Stimulated activated CD4-positive, alpha-beta T cell treated with anti-CD3 and anti-CD28 coated beads, Interleukin-12 subunit alpha, Interleukin-12 subunit beta, amount 100 ng/mL, for 24 hours (primary cell): ENCODE results near the gene MAVS.
"Not testable (repeated sequence)": the region's sequence is repeated elsewhere in the genome, so short reads cannot be mapped to it uniquely, and the experiment has no call there.

Experiments used
- DNase-seq, 2 experiments: peaks; one replicate each; pipeline ENCODE4 v3.0.0-alpha.2; 2020; ENCODE audit warnings: low read depth in 2 of 2

Gene MAVS

GRCh38 chr20:3885715-3886114 lies 39.1 kb downstream of the MAVS start:
- no peak for DNase-seq

DNA sequence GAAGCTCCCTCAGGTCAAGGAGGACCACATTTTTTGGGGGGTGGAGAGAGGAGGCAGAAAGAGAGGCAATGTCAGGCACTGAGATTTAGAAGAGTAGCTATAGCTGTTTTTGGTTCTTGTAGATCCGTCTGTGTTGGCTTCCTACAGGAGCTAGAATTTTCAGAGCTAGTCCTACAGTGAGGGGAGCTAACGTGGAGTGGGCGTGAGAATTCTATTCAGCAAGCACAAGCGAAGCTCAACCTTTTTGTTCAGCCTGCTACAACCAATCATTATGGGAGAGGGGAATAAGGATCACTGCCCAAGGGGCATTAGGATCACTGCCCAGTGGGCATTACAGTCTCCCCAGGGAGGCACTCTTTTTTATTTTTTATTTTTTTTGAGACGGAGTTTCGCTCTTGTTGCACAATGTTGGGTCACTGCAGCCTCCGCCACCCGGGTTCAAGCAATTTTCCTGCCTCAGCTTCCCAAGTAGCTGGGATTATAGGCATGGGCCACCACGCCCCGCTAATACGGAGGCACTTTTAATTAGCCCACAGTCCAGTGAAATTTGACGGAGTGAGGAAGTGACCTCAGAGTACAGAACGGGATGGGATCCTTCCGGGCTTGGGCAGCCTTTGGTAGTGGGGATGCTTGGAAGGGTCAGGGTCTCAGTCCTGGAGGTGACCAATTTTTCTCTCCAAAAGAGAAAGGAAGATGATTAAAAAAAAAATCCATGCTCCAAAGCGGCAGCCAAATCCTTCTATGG lies 41.4 kb downstream of the MAVS start:
- DNase-seq, result no peak

GRCh38 chr20:3888622-3889488 lies 42.2 kb downstream of the MAVS start, which contains the start of gene PANK2:
Gene PANK2 (plus strand): TSS chr20:3889387.
- DNase-seq, result peak; percentile 94 to 97

DNA sequence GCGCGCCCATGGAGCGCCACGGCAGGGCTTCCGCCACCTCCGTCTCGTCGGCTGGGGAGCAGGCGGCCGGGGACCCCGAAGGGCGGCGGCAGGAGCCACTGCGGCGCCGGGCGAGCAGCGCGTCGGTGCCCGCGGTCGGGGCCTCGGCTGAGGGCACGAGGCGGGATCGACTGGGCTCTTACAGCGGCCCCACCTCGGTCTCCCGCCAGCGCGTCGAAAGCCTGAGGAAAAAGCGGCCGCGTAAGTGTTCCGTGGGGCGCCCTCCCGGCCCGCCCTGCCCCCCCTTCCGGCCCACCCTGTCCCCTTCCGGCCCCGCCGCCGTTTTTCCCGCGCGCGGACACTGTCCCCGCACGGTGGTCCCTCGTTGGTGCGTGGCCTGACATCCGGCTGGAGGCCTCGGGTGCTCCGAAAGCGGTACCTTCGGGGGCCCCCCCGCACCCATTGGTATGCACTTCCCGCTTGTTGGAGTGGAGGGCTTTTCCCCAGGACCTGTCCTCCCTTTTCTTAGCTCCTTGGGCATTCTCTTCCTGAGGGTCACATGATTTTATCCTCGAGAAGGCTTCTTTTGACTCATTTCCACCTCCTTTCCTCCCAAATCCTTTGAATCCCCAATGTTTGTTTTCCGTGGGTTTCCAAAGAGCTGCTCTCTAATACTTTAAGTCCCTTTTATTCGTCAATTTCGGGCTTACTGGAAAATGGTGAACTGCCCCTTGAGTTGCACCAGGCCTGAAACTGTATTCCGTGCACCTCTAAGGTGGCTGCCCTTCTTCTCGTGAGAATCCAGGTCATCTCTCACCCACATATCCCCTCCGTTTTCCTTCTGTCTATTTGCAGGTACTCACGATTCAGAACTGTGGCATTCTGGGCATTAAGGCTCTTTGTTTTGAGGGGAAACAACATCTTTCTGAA lies 43.1 kb downstream of the MAVS start:
- peak; percentile 19 to 34 for DNase-seq

DNA sequence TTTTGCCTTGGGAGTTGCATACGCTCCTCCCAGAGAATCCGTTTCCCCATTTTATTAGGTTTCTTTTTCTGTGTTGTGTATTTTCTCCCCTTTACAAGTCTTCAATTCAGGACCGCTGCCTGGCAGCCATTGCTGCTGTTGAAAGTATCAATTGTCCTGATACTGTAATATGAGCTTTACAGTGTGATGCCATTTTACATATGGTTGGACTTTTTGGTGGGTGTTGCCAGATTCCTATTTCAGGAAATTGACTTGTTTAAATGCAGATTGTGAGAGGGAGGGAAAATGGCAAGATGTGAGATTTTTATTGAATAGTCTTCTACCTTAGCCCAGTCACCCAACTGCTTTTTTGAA lies 43.7 kb downstream of the MAVS start:
- DNase-seq, result no peak

GRCh38 chr20:3890999-3891929 lies 44.6 kb downstream of the MAVS start:
- DNase-seq, result no peak

GRCh38 chr20:3894796-3895195 lies 48.2 kb downstream of the MAVS start:
- no peak for DNase-seq

GRCh38 chr20:3896302-3896701 lies 49.7 kb downstream of the MAVS start:
- DNase-seq, result no peak

DNA sequence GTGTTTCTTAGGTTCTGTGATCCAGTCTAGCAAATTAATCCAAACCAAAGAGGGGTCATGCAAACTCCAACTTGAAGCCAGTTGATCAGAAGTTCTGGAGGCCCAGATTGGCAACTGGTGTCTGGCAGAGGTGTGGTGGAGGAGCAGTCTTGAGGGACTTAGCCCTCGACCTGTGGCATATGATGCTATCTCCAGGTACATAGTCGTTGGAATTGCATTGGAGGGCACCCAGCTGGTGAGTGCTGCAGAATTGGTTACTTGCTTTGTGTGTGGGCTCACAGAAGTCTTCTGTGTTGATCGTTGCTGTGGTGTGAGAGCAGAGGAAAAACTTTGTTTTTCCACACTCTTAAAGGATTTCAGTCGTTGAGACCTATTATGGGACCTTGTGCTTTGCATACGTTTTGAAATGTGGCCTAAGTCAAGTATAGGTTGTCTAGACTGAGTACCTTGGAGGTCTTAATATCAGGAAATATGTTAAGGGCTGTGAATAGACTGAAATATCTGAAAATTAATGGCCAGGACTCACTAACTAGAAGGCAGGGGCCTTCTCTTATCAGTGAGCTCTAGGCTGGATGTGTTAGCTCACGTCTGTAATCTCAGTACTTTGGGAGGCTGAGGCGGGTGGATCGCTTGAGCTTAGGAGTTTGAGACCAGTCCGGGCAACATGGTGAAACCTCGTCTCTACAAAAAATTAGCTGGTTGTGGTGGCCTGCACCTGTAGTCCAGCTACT lies 50.4 kb downstream of the MAVS start:
- DNase-seq, result no peak

- DNase-seq, result not testable (repeated sequence)
Measured at GRCh38 chr20:3898181-3898580, 51.5 kb downstream of the MAVS start.

- no peak for DNase-seq
Measured at GRCh38 chr20:3898639-3899038, 52.0 kb downstream of the MAVS start.

DNA sequence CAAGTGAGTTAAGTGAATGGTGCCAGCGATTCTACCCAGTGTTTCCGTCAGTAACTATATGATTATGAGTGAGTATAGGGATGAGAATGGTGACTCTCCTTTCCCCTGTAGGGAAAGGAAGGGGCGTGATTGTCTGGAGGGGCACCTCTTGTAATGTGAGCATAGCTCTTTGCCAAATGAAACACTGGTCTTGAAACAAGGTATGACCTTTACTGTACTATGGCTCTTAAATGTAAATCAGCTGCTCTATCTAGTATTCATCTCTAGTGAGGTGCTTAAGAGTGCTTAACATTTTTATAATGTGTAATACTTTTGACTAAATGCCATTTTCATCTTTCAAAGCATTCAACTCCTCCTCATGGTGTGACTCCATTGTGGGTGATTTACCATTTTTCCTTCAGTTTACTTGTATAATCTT lies 53.6 kb downstream of the MAVS start:
- DNase-seq, result no peak

- DNase-seq, result no peak
Measured at GRCh38 chr20:3901028-3901705, 54.5 kb downstream of the MAVS start.

- DNase-seq, result no peak
Measured at GRCh38 chr20:3901706-3902440, 55.2 kb downstream of the MAVS start.

DNA sequence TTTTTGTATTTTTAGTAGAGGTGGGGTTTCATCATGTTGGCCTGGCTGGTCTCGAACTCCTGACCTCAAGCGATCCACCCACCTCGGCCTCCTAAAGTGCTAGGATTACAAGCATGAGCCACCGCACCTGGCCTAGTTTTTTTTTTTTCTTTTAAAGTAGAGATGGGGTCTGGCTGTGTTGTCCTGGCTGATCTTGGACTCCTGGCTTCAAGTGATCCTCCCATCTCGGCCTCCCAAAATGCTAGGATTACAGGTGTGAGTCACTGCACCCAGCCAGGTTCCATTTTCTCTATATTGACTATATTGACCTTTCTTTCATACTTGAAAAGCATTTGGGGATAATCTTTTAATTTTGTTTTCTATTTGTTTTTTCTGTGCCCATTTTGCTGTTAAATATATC lies 55.8 kb downstream of the MAVS start:
- no peak for DNase-seq

DNA sequence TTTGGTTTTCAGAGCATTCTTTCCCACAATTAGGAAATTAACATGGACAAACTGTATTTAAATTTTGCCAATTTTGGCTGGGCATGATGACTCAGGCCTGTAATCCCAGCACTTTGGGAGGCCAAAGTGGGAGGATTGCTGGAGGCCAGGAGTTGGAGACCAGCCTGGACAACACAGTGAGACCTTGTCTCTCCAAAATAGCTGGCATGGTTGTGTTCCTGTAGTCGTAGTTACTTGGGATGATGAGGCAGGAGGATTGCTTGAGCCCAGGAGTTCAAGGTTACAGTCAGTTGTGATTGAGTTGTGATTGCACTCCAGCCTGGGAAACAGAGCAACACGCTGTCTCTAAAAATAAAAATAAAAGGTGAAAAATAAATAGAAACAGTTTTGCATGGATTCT lies 57.6 kb downstream of the MAVS start:
- no peak for DNase-seq

DNA sequence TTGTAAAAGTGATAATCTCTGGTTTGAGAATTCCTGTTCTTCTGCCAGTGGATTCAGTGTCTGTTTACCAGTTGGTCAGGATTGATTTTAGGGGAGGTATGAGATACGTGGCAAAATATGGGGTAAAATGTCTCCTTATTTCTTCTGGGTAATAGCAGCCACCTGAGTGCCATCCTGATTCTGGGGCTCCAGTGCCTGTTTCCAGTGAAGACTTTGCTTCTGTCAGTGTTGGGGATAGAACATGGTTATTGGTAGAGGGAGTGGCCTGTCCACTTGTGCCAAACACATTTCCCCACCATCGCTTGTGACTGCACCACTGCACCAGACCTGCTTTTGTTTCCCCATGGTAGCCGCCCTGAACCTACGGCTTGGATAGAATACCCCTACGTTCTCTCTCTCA lies 58.2 kb downstream of the MAVS start:
- no peak for DNase-seq

- peak in 1 of 2 experiments; percentile 33 for DNase-seq
Measured at GRCh38 chr20:3906744-3907721, 60.4 kb downstream of the MAVS start.
